Measurements from ENCODE around the gene TLR6.

Gene TLR6

DNA sequence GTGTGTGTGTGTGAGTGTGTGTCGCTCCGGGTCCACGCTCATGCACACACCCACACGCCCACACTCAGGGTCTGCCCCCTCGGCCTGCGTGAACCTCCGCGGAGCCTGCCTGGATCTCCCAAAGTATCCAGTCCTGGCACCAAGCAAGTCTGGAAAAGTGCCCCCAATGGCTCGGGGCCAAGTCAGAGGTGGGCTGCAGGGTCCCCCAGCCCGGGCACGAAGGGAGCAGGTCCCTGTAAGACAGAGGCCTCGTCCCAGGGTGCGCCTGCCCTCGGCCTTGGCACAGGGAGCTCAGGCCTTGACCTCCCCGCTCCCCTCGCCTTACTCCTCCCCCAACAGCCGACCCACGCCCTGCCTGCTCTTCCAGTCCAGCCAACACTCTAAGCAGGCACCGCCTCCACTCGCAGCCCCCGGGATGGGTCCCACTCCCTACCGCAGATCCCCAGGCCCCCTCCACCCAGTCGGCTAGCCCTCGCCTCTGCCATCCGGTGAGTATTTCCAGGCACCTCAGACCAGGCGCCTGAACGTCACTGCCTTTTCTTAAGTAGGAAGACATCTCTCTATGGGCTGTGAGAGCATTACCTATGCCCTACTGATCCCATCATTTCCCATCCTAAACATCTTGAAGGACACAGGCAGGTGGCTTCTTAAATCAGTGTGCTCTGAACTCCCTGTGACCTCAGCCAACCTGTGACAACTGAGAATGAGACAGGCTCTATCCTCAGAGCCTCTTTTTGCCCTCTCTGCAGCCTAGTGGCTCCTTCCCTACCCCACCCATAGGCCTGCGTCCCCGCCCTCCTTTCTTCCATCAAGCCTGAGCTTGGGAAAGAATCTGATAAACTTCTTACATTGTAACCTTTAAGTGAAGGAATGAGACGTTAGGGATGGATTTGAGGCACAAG, 11.7 kb upstream of the TLR6 start:
- no peak for DNase-seq (ENCODE audit: low read depth)

DNA sequence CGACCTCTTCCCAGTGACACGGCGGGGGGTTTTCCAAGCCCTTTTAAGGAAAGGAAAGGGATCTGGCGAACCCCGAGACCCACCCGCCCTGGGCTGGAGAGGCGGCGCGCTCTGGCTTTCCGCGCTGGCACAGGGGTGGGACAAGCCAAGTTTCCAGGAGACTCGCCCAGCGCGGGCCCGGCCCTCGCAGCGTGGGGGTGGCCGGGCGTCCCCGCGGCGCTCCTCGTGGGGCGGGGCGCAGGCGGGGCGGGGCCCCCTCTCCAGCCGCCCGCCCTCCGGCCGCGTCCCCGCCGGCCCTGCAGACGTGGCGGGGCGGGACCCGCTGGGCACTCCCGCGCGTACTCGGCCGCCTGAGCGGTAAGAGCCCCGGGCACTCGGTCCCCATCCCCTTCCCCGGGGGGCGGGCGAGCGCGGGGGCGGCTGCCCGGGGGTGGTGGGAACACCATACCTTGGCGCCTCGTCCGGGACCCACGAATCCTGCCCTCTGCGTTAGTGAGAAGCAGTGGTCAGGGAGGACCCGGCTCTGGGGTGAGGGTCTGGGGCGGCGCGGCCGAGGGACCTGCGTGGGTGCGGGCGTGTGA, 11.0 kb upstream of the TLR6 start, which contains the start of gene FAM114A1:
TSS of gene FAM114A1 (plus strand) at position 329 of the 581 bp plus-strand sequence. CDS start 10,273 bp downstream, outside the sequence.
- no peak for DNase-seq (ENCODE audit: low read depth)

DNA sequence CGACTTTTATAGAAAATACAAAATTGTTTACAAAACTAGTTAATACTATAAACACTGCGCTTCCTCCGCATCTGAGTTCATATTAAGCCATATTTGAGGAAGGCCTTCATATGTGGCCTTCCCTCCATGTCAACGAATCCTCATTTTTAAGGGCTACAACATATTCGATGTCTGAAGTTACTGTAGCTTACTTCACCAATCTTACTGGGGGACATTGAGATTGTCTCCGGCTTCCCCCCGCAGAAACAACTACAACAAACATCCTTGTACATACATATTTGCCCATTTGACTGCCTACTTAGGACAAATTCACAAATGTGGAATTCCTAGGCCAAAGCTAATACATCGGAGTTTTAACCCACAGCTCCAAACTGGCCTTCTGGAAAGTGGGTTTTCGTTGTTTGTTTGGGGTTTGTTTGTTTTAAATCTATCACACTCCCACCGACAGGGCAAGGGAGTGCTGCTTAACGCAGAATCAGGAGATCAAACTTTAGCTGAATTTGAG, 10.4 kb upstream of the TLR6 start:
- no peak for DNase-seq (ENCODE audit: low read depth)

DNA sequence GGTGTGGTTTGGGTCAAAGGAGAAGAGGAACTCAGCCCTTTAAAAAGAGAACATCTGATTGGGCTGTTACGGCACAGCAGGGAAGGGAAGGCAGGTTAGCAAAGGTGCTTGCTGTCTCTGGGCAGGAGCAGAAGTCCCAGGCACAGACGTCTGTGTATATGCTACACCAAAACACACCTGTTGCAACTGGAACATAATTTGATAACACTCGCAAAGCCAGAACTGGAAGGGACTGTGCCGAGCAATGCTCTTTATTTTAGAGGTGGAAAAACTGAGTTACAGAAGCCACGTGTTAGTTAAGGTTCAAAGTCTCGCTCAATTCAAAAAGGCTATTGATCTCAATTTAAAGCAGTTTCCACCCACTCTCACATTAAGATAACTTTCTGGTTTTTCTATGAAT, 8.8 kb upstream of the TLR6 start:
- DNase-seq (ENCODE audit: low read depth) = no peak

DNA sequence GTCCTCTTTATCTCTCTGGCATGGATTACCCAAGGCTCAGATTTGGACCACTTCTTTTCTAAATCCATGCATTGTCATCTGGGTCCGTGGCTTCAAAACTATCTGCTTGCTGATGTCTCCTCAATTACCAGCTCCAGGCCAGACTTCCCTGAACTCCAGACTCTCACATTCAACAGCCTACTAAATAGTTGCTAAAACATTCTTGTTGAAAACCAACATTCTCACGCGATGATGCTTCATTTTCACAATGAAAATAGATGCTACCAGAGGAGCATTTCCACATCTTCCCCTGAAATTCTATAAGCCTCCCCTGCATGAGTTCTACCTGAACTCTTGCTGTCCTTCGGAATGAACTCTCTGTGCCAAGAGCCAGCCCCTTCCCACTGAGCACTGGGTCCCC, 5.2 kb upstream of the TLR6 start:
- no peak for DNase-seq (ENCODE audit: low read depth)

DNA sequence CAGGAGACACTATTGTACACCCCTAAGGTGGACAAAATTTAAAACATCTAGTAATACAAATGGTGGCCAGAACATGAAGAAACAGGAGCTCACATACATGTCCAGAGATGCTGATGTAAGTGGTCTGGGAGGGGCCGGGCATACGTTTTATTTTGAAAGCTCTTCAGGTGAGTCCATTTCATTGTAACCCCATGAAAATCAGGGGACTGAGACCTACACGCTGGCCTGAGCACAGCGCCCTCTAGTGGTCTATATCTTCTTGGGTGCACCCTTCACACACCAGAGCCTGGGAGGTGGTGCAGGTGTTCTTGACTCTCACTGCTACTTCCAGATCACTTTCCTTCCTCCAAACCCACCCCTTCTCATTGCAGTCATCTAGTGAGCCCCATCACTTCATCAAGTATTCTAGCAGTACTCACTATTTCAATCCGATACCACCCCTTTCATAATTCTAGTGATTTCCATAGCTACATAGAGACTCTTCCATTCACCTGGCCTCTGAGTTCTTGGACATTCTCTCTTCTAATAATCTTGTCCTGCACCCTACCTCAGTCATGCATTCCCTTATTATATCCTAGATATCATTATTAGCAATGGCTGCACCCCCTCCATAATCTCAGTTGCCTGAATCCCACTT, 4.3 kb upstream of the TLR6 start:
- DNase-seq (ENCODE audit: low read depth) = peak; percentile 7

DNA sequence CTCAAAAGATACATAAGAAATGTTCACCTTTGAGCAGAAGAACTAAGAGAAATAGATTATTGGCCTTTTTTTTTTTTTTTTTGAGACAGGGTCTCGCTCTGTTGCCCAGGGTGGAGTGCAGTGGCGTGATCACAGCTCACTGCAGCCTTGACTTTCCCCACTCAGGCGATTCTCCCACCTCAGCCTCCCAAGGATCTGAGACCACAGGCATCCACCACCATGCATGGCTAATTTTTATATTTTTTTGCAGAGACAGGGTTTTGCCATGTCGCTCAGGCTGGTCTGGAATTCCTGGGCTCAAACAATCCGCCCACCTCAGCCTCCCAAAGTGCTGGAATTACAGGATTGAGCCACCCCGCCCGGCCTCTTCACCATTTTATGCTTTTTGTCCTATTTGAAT, 2.9 kb upstream of the TLR6 start:
- DNase-seq (ENCODE audit: low read depth) = no peak

DNA sequence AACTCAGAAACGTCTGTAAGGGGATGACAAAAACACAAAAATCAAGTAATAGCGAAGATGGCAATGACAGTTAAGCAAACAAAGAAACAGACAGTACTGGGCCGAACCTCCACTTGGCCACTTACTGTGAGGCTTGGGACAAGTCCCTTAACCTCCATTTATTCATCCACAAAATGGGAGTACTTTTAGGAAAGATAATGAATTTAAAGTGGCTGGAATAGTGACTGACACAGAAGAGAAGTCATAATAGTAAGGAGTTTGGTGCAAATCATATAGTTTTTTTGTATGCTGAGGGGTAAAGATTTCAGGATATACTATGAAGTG, 1.4 kb upstream of the TLR6 start:
- DNase-seq (ENCODE audit: low read depth) = no peak

DNA sequence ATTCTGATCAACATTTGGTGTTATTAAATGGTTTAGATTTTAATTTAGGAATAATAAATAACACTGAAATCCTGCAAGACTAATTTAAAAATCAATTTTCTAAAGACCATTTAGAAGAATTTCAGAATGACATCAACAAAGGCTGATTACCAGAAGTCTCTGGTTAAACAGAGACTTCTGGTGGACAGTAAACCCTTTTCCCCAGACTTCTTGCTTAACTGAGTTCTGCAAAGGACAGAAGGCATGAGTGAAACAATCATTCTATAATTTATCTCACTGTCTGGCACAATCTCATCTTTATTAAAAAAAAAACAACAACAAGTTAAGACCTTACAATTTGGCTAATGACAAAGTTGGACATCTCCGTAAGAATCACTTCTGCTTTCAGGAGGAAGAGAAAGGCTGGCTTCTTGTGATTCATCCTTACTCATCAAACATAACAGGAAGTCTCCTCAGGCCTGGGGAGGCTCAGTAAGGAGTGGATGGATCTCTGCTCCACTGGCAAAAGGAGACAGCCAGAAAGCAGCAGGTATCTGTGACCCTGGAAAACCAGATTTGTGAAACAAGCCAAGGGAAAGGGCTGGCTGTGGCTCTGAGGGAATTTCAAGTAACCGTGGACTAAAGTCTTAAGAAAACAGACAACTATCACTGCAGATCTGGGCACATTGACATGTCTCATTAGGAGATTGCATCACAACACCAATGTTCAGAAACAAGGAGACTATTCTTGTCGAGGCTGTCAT, 908 bp upstream of the TLR6 start:
- peak; percentile 17 for DNase-seq (ENCODE audit: low read depth)

DNA sequence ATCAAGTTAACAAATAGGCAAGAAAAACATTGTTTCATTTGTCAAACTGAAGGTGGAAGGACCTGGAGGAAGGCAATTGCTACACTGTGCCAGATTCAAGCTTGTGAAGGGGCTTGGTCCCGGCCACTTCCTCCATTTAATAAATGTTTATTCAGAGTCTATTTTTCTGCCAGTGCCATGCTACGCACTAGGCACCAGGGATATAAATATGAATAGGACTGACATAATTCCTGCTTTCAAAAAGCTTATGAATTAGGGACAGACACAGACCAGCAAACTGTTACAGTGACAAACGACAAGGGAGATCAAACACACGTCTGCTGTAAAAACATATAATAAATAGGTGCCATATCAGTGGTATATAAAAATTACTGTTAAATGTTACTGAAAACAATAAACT, 571 bp downstream of the TLR6 start:
- no peak for DNase-seq (ENCODE audit: low read depth)

DNA sequence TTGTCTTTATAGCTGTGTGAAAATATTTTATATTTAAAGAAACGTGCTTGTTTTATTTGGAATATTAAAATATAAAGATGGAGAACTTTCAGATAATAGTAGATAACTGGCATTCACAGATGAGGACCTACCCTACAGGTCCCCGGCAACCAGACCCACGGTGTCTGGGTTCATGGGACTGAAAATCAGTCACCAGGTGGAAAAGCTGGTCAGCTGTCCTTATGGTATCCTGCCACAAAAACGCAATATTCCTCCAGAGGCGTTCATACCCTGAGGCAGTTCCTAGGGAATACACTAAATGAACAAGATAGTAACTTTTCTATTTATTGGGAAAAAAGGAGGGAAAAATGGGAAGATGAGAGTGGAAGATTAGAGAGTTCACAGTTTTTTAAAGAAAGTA, 1.2 kb downstream of the TLR6 start:
- DNase-seq (ENCODE audit: low read depth) = no peak

DNA sequence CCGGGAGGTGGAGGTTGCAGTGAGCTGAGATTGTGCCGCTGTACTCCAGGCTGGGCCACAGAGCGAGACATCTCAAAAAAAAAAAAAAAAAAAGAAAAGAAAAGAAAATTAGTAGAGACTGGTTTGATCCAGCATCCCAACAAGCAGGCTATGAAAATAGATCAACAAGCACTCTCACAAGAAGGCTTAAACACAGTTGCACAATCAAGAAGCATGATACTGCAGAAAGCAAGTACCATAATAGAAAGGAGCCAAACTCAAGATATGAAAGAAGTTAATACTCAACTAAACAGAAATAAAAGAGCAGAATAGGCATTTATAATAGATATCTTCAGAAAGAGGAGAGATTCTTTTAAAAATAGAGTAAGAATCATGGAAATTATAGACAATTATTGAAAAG, 10.6 kb downstream of the TLR6 start:
- no peak for DNase-seq (ENCODE audit: low read depth)

DNA sequence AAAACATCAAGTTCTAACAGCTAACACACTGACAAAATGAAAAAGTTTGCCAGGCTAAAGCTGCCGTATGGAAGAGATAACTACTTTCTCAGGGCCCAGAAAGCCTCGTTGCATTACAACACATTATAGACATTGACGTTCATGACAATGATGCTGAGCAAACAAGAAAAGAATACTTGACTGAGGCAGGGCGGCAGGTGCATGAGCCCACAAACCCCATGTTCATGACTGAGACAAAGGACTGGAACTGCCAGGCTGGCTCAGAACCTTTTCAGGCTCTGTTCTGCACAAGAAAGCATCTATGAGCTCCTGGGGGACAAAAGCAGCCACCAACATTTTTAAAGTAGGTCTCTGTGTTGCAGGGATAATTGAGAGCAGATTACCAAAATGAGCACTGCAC, 13.6 kb downstream of the TLR6 start:
- no peak for DNase-seq (ENCODE audit: low read depth)

DNA sequence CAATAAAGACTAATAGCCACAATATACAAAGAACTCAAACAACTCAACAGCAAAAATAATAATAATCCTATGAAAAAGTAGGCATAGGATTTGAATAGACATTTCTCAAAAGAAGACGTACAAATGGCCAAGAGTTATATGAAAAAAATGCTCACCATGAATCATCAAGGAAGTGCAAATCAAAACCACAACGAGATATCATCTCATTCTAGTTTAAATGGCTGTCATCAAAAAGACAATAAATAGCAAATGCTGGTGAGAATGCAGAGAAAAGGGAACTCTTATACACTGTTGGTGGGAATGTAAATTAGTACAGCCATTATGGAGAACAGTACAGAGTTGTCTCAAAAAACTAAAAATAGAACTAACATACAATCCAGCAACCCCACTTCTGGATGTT, 18.8 kb downstream of the TLR6 start:
- DNase-seq (ENCODE audit: low read depth) = no peak

DNA sequence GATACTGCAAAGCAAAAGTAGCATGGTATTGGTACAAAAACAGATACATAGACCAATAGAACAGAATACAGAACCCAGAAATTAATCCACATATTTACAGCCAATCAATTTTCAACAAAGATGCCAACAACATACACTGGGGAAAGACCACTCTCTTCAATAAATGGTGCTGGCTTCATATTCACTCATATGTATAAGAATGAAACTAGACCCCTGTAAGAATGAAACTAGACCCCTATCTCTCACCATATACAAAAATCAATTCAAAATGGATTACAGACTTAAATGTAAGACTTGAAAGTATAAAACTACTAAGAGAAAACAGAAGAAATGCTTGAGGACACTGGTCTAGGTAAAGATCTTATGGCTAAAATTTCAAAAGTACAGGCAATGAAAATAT, 19.3 kb downstream of the TLR6 start:
- DNase-seq (ENCODE audit: low read depth) = no peak

DNA sequence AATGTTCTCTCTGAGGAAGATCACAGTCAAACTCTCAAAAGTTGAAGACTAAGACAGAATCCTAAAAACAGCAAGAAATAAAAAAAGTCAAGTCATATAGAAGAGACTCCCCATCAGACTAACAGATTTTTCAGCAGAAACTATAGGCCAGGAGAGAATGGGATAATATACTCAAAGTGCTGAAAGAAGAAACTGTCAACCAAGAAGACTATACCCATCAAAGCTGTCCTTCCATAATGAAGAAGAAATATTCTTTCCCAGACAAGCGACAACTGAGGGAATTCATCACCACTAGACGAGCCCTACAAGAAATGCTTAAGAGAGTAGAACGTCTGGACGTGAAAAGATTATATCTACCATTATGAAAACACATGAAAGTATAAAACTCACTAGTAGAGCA, 22.0 kb downstream of the TLR6 start:
- no peak for DNase-seq (ENCODE audit: low read depth)

DNA sequence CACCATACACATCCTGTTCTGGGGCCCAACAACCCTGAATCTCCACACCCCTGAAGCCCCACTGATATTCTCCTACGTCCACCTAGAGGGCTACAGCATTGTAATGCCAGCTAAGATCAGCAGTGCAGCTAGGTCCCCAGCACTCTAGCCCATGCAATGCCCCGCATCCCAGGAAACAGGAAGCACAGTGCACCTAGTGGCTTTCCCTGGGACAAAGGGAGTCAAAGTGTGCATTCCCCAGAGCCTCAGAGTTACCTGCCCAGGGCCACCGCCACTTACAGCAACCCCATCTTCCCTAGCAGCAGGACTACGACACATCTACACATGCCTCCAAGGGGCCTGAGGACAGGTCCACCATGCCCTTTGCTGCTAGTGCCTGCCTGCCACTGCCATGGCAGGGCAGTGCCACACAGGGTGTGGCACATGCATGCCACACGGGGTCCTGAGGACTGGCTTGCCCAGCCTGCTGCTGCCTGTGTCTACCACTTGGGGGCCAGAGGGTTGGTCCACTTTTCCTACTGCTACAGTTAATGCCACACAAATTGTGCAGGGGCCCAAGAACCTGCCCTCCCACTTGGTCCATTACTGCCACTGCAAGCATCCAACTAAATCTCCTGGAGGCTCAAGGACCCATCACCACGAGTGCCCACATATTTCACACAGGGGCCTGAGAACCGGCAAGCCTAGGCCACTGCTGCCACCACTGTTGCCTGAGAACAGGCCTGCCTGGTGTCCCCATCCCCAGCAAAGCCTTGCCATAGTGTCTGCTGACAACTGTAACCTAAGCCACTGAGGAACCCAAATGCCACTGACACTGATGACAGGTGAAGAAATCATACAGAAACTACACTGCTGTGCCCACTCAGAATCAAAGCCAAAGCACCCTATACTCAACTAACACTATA, 23.7 kb downstream of the TLR6 start:
- DNase-seq (ENCODE audit: low read depth) = no peak

DNA sequence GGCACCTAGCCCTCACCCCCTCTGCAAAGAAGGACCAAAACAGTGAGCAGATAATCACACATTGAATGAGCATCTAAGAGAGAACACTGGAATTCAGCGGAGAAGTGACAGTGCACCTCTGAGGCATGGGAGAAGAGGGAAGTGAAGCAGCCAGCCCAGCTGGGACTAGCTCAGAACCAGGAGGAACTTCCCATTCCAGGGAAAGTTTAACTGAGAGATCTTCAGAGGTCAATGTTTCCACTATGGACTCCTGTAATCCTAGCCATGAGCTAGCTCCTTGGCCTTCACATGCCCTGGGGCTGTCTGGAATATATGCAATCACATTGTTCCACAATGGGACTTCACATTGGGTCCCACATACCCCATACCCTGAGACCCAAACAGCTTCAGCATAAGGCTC, 24.4 kb downstream of the TLR6 start:
- no peak for DNase-seq (ENCODE audit: low read depth)

DNA sequence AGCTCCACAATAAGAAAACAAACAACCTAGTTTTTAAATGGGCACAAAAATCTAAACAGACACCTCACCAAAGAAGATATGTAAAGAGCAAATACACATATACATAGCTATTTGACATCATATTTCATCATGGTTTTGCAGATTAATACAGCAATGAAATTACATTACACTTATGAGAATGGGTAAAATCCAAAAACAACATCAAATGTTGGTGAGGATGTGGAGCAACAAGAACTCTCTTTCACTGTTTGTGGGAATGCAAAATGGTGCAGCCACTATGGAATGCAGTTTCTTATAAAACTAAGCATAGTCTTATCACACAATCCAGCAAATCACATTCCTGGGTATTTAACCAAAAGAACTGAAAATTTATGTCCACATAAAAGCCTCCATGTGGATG, 25.0 kb downstream of the TLR6 start:
- DNase-seq (ENCODE audit: low read depth) = no peak

DNA sequence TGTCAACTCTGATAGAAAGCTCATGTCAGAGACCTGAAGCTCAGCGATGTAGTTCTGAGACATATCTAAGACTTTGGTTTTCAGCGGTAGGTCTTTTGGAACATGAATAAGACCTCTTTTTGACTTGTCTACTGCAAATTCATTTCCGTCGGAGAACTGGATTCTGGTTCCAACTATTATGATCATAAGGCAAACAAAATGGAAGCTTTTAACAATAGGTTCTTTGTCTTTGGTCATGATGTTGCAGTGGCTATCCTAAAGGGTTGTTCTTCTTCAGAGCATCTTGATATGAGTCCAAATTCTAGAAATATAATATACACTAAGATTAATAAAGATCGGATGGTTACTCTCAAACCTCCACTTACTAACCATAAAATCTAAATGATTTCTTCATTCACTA, 27.4 kb downstream of the TLR6 start:
- no peak for DNase-seq (ENCODE audit: low read depth)

DNA sequence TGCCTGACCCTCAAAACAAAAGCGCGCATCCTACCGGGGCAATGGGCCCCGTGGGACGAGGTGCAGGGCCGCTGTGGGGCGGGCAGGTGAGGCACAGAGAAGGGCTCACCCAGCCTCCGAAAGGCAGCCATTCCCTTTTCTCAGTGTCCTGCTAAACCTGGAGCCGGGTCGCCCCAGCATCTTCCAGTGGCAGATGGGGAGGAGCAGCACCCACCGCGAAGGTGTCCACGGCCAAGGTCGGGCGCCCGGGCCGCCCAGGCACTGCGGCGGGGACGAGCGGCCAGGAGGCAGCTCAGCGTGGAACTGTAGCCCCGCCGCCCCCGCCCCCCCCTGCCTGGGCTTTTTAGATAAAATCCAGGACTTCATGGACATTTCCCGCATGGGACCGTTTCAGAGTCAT, 32.9 kb downstream of the TLR6 start:
- no peak for DNase-seq (ENCODE audit: low read depth)

All from stimulated activated CD8-positive, alpha-beta memory T cell treated with anti-CD3 and anti-CD28 coated beads, Interleukin-7, amount 100 ng/mL, for 24 hours (primary cell).